Ovary (tissue), 1 donor: ENCODE measurements around the gene FAM3B.

Source experiments
- EP300 ChIP-seq: sonication (generic); formaldehyde crosslinking; IDR thresholded peaks from one replicate; pipeline ENCODE4 v1.6.1; 2017; ENCODE audit warnings: antibody characterized with exemption
- POLR2A ChIP-seq: fragments of 450-650 bp; IDR thresholded peaks from one replicate; pipeline ENCODE4 v1.6.1; 2017; ENCODE audit warnings: antibody characterized with exemption, mild to moderate bottlenecking, moderate library complexity

DNA sequence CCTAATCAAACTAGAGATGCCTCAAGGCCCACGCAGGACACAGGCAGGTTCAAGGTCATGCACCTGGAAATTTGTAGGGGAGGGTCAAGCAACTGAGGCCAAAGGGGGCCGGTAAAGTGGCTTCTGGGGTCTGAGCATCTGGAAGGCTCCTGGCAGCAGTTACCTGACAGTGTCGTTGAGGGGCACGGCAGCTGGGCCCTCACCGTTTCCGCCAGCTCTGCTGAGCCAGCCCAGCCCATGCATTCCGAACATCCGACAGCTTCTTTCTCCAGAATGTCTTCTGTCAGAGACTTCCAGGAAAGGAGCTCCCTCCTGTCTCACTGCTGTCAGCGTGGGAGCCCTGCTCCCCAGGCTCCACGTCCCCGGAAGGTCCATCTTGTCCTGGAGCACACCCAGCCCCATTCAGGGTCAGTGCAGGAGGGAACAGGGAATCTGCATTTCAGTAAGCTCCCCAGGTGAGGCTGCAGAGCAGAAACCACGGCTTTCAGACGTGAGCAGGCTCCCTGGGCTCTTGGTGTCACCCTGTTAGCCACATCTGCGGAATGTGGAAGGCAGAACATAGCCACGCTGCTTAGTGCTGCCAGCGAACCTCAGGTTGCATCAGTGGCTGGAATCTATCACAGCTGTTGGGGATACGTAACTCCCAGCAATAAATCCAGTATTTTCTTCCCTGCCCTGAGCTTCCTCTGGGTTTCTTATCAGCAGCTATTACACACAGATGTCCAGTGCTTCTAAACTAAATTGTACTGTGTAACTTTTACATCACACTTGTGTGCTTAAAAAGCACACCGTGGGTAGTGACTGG lies 36.3 kb upstream of the FAM3B start:
- TF ChIP-seq EP300 = no peak
- TF ChIP-seq POLR2A = no peak
